ENCODE measurements around the gene NT5C1B.

- TF ChIP-seq CTCF (IDR thresholded peaks at IDR 0.05), result no peak
- TF ChIP-seq POLR2A (IDR thresholded peaks at IDR 0.05), result no peak
Observed at GRCh38 chr2:18600255-18600613, 10.9 kb upstream of the NT5C1B start.
